Measurements from ENCODE around the gene TMC4. TPM values are rescaled to one million over a fixed set of nuclear protein-coding genes. Genes with fewer than 3 reads are reported as not detected.

Gene TMC4
- total and polyA plus RNA-seq, 2 experiments from 2014 or later, result 0.74 to 3.4 TPM

- no peak for DNase-seq (ENCODE audit: low read depth in 1 of 2, low spot score in 1 of 2)
- H3K36me3 ChIP-seq, result peaks cover 63% of the 10 kb centered on the region
- no peak for TF ChIP-seq CTCF (IDR thresholded peaks at IDR 0.05; ENCODE audit: low read depth, low read length)
- no peak overlapping the region for H3K4me3 ChIP-seq
- H3K4me1 ChIP-seq (ENCODE audit: low read depth), result peaks cover 43% of the 10 kb centered on the region
- no peaks in the 10 kb centered on the region for H3K9me3 ChIP-seq (ENCODE audit: low read depth)
- no peaks in the 10 kb centered on the region for H3K27me3 ChIP-seq
- H3K27ac ChIP-seq, result peak overlapping the region; percentile 3
These were observed 32.0 kb upstream of the TMC4 start for GRCh38 chr19:54204767-54205468.

GRCh38 chr19:54203151-54203611 is 30.2 kb upstream of the TMC4 start:
- DNase-seq (ENCODE audit: low read depth in 1 of 2, low spot score in 1 of 2), result peak in 1 of 2 donors; percentile 49
- H3K27me3 ChIP-seq, result no peaks in the 10 kb centered on the region
- no peak overlapping the region for H3K4me3 ChIP-seq
- peaks cover 62% of the 10 kb centered on the region for H3K36me3 ChIP-seq
- no peaks in the 10 kb centered on the region for H3K9me3 ChIP-seq (ENCODE audit: low read depth)
- H3K27ac ChIP-seq, result no peak overlapping the region
- peaks cover 26% of the 10 kb centered on the region for H3K4me1 ChIP-seq (ENCODE audit: low read depth)
- no peak for TF ChIP-seq CTCF (IDR thresholded peaks at IDR 0.05; ENCODE audit: low read depth, low read length)

GRCh38 chr19:54201980-54202379 is 29.0 kb upstream of the TMC4 start:
- peak in 1 of 2 donors; percentile 45 for DNase-seq (ENCODE audit: low read depth in 1 of 2, low spot score in 1 of 2)
- Histone ChIP-seq H3K36me3 (peaks cover 51% of the 10 kb centered on the region), H3K27me3 (no peaks in the 10 kb centered on the region), H3K4me3 (peak overlapping the region; percentile 78), H3K27ac (no peak overlapping the region), H3K4me1 (ENCODE audit: low read depth) (peaks cover 17% of the 10 kb centered on the region), H3K9me3 (ENCODE audit: low read depth) (no peaks in the 10 kb centered on the region)
- no peak for TF ChIP-seq CTCF (IDR thresholded peaks at IDR 0.05; ENCODE audit: low read depth, low read length)

- Histone ChIP-seq H3K4me3 (peak overlapping the region; percentile 78), H3K27me3 (no peaks in the 10 kb centered on the region), H3K4me1 (ENCODE audit: low read depth) (peaks cover 17% of the 10 kb centered on the region), H3K36me3 (peaks cover 44% of the 10 kb centered on the region), H3K9me3 (ENCODE audit: low read depth) (no peaks in the 10 kb centered on the region), H3K27ac (peak overlapping the region; percentile 98)
- DNase-seq (ENCODE audit: low read depth in 1 of 2, low spot score in 1 of 2), result peak in 1 of 2 donors; percentile 15
- TF ChIP-seq CTCF (IDR thresholded peaks at IDR 0.05; ENCODE audit: low read depth, low read length), result no peak
These were observed 28.3 kb upstream of the TMC4 start for GRCh38 chr19:54201172-54201701.

GRCh38 chr19:54199401-54199800 is 26.4 kb upstream of the TMC4 start:
- Histone ChIP-seq H3K27ac (peak overlapping the region; percentile 2), H3K36me3 (peaks cover 31% of the 10 kb centered on the region), H3K4me3 (no peak overlapping the region), H3K4me1 (ENCODE audit: low read depth) (peaks cover 15% of the 10 kb centered on the region), H3K9me3 (ENCODE audit: low read depth) (no peaks in the 10 kb centered on the region), H3K27me3 (no peaks in the 10 kb centered on the region)
- no peak for DNase-seq (ENCODE audit: low read depth in 1 of 2, low spot score in 1 of 2)
- TF ChIP-seq CTCF (IDR thresholded peaks at IDR 0.05; ENCODE audit: low read depth, low read length), result no peak
